Naive thymus-derived CD4-positive, alpha-beta T cell (primary cell): ENCODE data around the gene PGM3. TPM values are rescaled to one million over a fixed set of nuclear protein-coding genes. Genes with fewer than 3 reads are reported as not detected.

Experiments
- ATAC-seq: fragments of 150-1000 bp; cut with Tn5 transposase; 2 replicates; pipeline ENCODE4 v1.10.0; 2021; ENCODE audit warnings: mild to moderate bottlenecking, moderate library complexity
- CTCF ChIA-PET: fragments of 350-600 bp; sonication (Branson Sonifier 250); formaldehyde crosslinking; loops from one replicate; lab custom pipeline; 2021; ENCODE audit warnings: antibody characterized with exemption; lab: Charles Lee
- POLR2A ChIA-PET: fragments of 350-600 bp; sonication (Branson Sonifier 250); formaldehyde crosslinking; loops from one replicate; lab custom pipeline; 2021; ENCODE audit warnings: antibody characterized with exemption, inconsistent platforms; lab: Charles Lee
- DNase-seq, 9 donors: peaks; one replicate each; pipeline versions ENCODE4 v3.0.0 to v3.0.0-alpha.2; 2020 to 2022; ENCODE audit warnings: mixed read lengths in 1 of 9
- H3K27ac ChIP-seq: one replicate; pipeline ENCODE4 v1.7.0; 2013; ENCODE audit warnings: mild to moderate bottlenecking, low read depth, low read length, moderate library complexity
- H3K27me3 ChIP-seq, 2 donors: one replicate each; pipeline ENCODE4 v1.7.0; 2013; ENCODE audit warnings: low read length in 2 of 2, mild to moderate bottlenecking in 2 of 2, moderate library complexity in 2 of 2; ENCODE audit not compliant: control insufficient read depth in 2 of 2, insufficient read depth in 2 of 2
- H3K36me3 ChIP-seq, 3 experiments: 1 replicate in 2 of 3; 2 replicates in 1 of 3; pipeline ENCODE4 v1.7.0; 2013; ENCODE audit warnings: low read length in 3 of 3, mild to moderate bottlenecking in 3 of 3, moderate library complexity in 1 of 3; ENCODE audit not compliant: insufficient read depth in 3 of 3, control insufficient read depth in 2 of 3
- H3K4me1 ChIP-seq, 2 donors: one replicate each; pipeline ENCODE4 v1.7.0; 2013; ENCODE audit warnings: low read length in 2 of 2, mild to moderate bottlenecking in 2 of 2, moderate library complexity in 1 of 2; ENCODE audit not compliant: control insufficient read depth in 2 of 2, insufficient read depth in 2 of 2
- H3K4me3 ChIP-seq: 2 replicates; pipeline ENCODE4 v1.7.0; 2013; ENCODE audit warnings: mild to moderate bottlenecking, low read length
- H3K9me3 ChIP-seq, 3 experiments: 1 replicate in 2 of 3; 2 replicates in 1 of 3; pipeline ENCODE4 v1.7.0; 2013; ENCODE audit warnings: low read length in 3 of 3; ENCODE audit not compliant: control insufficient read depth in 2 of 3
- H3K27ac Mint-ChIP-seq, 9 donors: one replicate each; pipeline ENCODE4 v1.8.0; 2020 to 2022; ENCODE audit warnings: mixed read lengths in 9 of 9, mild to moderate bottlenecking in 8 of 9, moderate library complexity in 5 of 9, inconsistent platforms in 2 of 9
- H3K27me3 Mint-ChIP-seq, 5 donors: one replicate each; pipeline ENCODE4 v1.8.0; 2021 to 2022; ENCODE audit warnings: mixed read lengths in 5 of 5, mild to moderate bottlenecking in 1 of 5
- H3K36me3 Mint-ChIP-seq, 5 donors: one replicate each; pipeline ENCODE4 v1.8.0; 2020 to 2022; ENCODE audit warnings: mixed read lengths in 5 of 5, mild to moderate bottlenecking in 3 of 5, inconsistent platforms in 1 of 5
- H3K4me1 Mint-ChIP-seq, 7 donors: one replicate each; pipeline ENCODE4 v1.8.0; 2020 to 2022; ENCODE audit warnings: mixed read lengths in 7 of 7, mild to moderate bottlenecking in 3 of 7, inconsistent platforms in 1 of 7
- H3K4me3 Mint-ChIP-seq, 10 donors: one replicate each; pipeline ENCODE4 v1.8.0; 2020 to 2022; ENCODE audit warnings: mild to moderate bottlenecking in 10 of 10, mixed read lengths in 10 of 10, moderate library complexity in 6 of 10, inconsistent platforms in 2 of 10
- H3K9me3 Mint-ChIP-seq, 11 donors: one replicate each; pipeline ENCODE4 v1.8.0; 2020 to 2022; ENCODE audit warnings: mixed read lengths in 11 of 11, mild to moderate bottlenecking in 4 of 11, inconsistent platforms in 1 of 11, moderate library complexity in 1 of 11
- intact Hi-C, 2 donors: fragments of 100-400 bp; cut with micrococcal nuclease; formaldehyde crosslinking; loops; one replicate each; pipeline ENCODE4 v1.15.1; 2023
- polyA plus RNA-seq, 2 donors: library from polyadenylated mRNA; unstranded; fragments of 300-500 nt; fragmentation: Illumina TruSeq; gene quantifications; one replicate each; pipeline ENCODE4 v1.2.3, GENCODE V29; 2021
- total RNA-seq, 6 experiments: library from RNA in 5 of 6; stranded (reverse) in 5 of 6; gene quantifications; 1 replicate in 5 of 6; 2 replicates in 1 of 6; pipeline ENCODE4 v1.2.3 and lab custom pipeline; 2021 to 2026

The PGM3 gene
- total and polyA plus RNA-seq, 7 experiments from 2014 or later, result 8.2 to 37.3 (median 22.1) TPM

DNA sequence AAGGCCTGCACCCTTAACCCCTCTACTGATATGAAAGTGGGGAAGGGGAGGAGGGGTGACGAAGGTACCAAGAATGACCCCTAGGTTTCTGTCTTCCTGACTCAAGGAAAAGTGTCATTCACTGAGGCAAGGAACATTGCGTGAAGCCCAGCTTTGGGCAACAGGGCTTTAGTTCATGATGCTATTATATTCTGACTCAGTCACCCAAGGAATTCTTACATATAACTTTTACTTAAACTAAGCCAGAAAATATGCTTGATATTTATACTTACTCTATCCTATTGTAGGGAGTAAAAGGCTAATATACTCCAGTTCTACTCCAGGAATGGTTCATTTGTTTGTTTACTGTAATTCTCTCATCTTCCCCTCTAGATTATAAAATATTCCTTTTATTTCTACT is 65.1 kb downstream of the PGM3 start:
- Histone ChIP-seq H3K9me3 (no peaks in the 10 kb centered on the region), H3K4me1 (no peaks in the 10 kb centered on the region), H3K27me3 (no peaks in the 10 kb centered on the region), H3K36me3 (peaks cover 3 to 71% (median 18%) of the 10 kb centered on the region in 3 experiments), H3K27ac (no peak overlapping the region), H3K4me3 (no peak overlapping the region)
- Mint-ChIP-seq H3K9me3 (no peaks in the 10 kb centered on the region), H3K4me3 (no peak overlapping the region), H3K36me3 (peaks cover 14 to 58% (median 33%) of the 10 kb centered on the region in 5 donors), H3K27me3 (no peaks in the 10 kb centered on the region), H3K4me1 (peaks cover 0 to 3% (median 0%) of the 10 kb centered on the region in 7 donors), H3K27ac (no peak overlapping the region)
- DNase-seq (no peak), ATAC-seq (no peak)
- ChIA-PET POLR2A (no interaction called here), CTCF (no interaction called here)
- intact Hi-C loops, result no loop called here

DNA sequence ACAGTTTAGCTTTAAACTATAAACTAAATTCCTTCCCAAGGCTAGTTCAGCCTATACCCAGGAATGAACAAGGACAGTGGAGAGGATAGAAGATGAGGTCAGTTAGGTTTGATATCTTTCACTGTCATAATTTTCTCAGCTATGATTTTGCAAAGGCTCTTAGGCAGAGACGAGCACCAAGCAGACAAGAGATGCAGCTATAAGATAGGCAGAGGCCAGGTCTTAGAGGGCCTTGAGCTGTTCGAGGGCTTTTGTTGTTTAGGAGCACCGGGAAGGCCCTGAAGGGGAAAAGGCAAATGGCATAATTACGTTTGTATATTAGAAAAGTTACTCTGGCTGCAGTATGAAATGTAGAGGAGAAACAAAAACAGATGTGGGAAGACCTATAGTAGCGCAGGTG is 65.8 kb downstream of the PGM3 start:
- Histone ChIP-seq H3K27me3 (no peaks in the 10 kb centered on the region), H3K4me3 (no peak overlapping the region), H3K4me1 (no peaks in the 10 kb centered on the region), H3K9me3 (no peaks in the 10 kb centered on the region), H3K36me3 (peaks cover 3 to 70% (median 18%) of the 10 kb centered on the region in 3 experiments), H3K27ac (no peak overlapping the region)
- ChIA-PET POLR2A (interaction anchor here (0.6 kb wide), 1 partner anchor 52 kb away, joined by 3 read pairs; no protein-coding TSS in a partner anchor), CTCF (no interaction called here)
- no peak overlapping the region for H3K4me3 Mint-ChIP-seq
- intact Hi-C loops, result no loop called here
- no peak for DNase-seq
- H3K9me3 Mint-ChIP-seq, result no peaks in the 10 kb centered on the region
- H3K4me1 Mint-ChIP-seq, result peaks cover 0 to 3% (median 0%) of the 10 kb centered on the region in 7 donors
- ATAC-seq, result no peak
- H3K27ac Mint-ChIP-seq, result peak overlapping the region in 1 of 9 donors; percentile 17
- no peaks in the 10 kb centered on the region for H3K27me3 Mint-ChIP-seq
- peaks cover 14 to 57% (median 34%) of the 10 kb centered on the region in 5 donors for H3K36me3 Mint-ChIP-seq

GRCh38 chr6:83126807-83127206 is 66.3 kb downstream of the PGM3 start:
- H3K27me3 Mint-ChIP-seq, result no peaks in the 10 kb centered on the region
- no peak for DNase-seq
- H3K4me1 ChIP-seq, result no peaks in the 10 kb centered on the region
- no peaks in the 10 kb centered on the region for H3K9me3 ChIP-seq
- H3K27me3 ChIP-seq, result no peaks in the 10 kb centered on the region
- ChIA-PET POLR2A (interaction anchor here (0.6 kb wide), 1 partner anchor 53 kb away, joined by 3 read pairs; no protein-coding TSS in a partner anchor), CTCF (no interaction called here)
- H3K36me3 ChIP-seq, result peaks cover 3 to 66% (median 18%) of the 10 kb centered on the region in 3 experiments
- intact Hi-C loops, result no loop called here
- no peak overlapping the region for H3K4me3 ChIP-seq
- H3K9me3 Mint-ChIP-seq, result no peaks in the 10 kb centered on the region
- H3K36me3 Mint-ChIP-seq, result peaks cover 14 to 54% (median 34%) of the 10 kb centered on the region in 5 donors
- peak overlapping the region in 2 of 9 donors; percentile 17 to 31 for H3K27ac Mint-ChIP-seq
- H3K4me3 Mint-ChIP-seq, result no peak overlapping the region
- H3K27ac ChIP-seq, result no peak overlapping the region
- peaks cover 0 to 3% (median 0%) of the 10 kb centered on the region in 7 donors for H3K4me1 Mint-ChIP-seq
- no peak for ATAC-seq

DNA sequence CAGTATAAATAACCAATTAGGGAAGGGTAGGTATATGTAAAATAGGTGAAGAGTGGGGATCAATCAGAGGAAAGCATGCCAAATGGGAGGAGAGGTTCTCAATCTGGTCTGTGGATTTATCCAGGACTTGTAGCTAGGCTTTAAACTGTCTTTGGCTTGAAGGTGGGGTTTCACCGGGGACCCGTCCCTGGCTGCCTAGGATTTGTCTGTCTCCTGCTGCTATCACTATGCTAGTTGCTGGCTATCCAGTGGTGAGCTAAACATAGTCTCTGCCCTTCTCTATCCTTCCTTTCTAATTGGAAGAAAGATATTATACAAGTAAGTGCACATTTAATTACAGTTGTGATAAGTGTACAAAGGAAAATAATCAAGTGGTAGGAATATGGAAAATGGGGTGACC is 66.8 kb downstream of the PGM3 start:
- no peaks in the 10 kb centered on the region for H3K4me1 ChIP-seq
- peak overlapping the region in 2 of 9 donors; percentile 17 to 55 for H3K27ac Mint-ChIP-seq
- no peak for DNase-seq
- no peak overlapping the region for H3K27ac ChIP-seq
- peaks cover 3 to 62% (median 18%) of the 10 kb centered on the region in 3 experiments for H3K36me3 ChIP-seq
- no peaks in the 10 kb centered on the region for H3K9me3 Mint-ChIP-seq
- H3K9me3 ChIP-seq, result no peaks in the 10 kb centered on the region
- no peak overlapping the region for H3K4me3 Mint-ChIP-seq
- no peak overlapping the region for H3K4me3 ChIP-seq
- ChIA-PET POLR2A (no interaction called here), CTCF (no interaction called here)
- H3K27me3 ChIP-seq, result no peaks in the 10 kb centered on the region
- intact Hi-C loops, result no loop called here
- no peak for ATAC-seq
- H3K4me1 Mint-ChIP-seq, result peaks cover 0 to 3% (median 0%) of the 10 kb centered on the region in 7 donors
- H3K27me3 Mint-ChIP-seq, result no peaks in the 10 kb centered on the region
- peaks cover 14 to 49% (median 34%) of the 10 kb centered on the region in 5 donors for H3K36me3 Mint-ChIP-seq

- intact Hi-C loops, result no loop called here
- Histone ChIP-seq H3K36me3 (peaks cover 8 to 68% (median 23%) of the 10 kb centered on the region in 3 experiments), H3K4me3 (no peak overlapping the region), H3K4me1 (no peaks in the 10 kb centered on the region), H3K9me3 (no peaks in the 10 kb centered on the region), H3K27ac (no peak overlapping the region), H3K27me3 (no peaks in the 10 kb centered on the region)
- DNase-seq (no peak), ATAC-seq (no peak)
- no peaks in the 10 kb centered on the region for H3K9me3 Mint-ChIP-seq
- peaks cover 0 to 3% (median 0%) of the 10 kb centered on the region in 7 donors for H3K4me1 Mint-ChIP-seq
- no peak overlapping the region for H3K27ac Mint-ChIP-seq
- peaks cover 13 to 43% (median 32%) of the 10 kb centered on the region in 5 donors for H3K36me3 Mint-ChIP-seq
- H3K4me3 Mint-ChIP-seq, result no peak overlapping the region
- CTCF ChIA-PET, result no interaction called here
- H3K27me3 Mint-ChIP-seq, result no peaks in the 10 kb centered on the region
- POLR2A ChIA-PET, result no interaction called here
Observed at GRCh38 chr6:83125425-83125824, 67.6 kb downstream of the PGM3 start.

DNA sequence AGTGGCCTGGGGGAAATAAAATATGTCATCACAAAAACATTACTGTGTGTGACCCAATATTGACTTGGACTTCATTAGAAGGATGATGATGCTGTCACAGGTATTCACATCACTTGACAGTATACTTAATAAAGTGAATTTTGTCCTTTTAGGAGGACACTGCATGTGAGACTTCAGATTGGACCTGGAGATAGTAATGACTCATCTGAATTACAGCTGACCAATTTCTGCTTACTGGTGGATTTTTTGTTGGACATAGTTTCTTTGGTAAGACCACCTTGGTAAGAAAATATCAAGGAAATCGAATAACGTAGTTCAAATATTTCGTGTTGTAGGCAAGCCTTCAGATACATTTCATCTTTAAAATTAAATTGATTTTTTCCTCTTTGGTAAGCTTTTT is 68.5 kb downstream of the PGM3 start:
- ATAC-seq, result no peak
- Mint-ChIP-seq H3K36me3 (peaks cover 13 to 44% (median 29%) of the 10 kb centered on the region in 5 donors), H3K27ac (no peak overlapping the region), H3K9me3 (no peaks in the 10 kb centered on the region), H3K4me3 (no peak overlapping the region), H3K4me1 (peaks cover 0 to 3% (median 0%) of the 10 kb centered on the region in 7 donors), H3K27me3 (no peaks in the 10 kb centered on the region)
- intact Hi-C loops, result no loop called here
- no peak for DNase-seq
- POLR2A ChIA-PET, result no interaction called here
- Histone ChIP-seq H3K36me3 (peaks cover 10 to 63% (median 23%) of the 10 kb centered on the region in 3 experiments), H3K4me3 (no peak overlapping the region), H3K4me1 (no peaks in the 10 kb centered on the region), H3K9me3 (no peaks in the 10 kb centered on the region), H3K27ac (no peak overlapping the region), H3K27me3 (no peaks in the 10 kb centered on the region)
- CTCF ChIA-PET, result no interaction called here

DNA sequence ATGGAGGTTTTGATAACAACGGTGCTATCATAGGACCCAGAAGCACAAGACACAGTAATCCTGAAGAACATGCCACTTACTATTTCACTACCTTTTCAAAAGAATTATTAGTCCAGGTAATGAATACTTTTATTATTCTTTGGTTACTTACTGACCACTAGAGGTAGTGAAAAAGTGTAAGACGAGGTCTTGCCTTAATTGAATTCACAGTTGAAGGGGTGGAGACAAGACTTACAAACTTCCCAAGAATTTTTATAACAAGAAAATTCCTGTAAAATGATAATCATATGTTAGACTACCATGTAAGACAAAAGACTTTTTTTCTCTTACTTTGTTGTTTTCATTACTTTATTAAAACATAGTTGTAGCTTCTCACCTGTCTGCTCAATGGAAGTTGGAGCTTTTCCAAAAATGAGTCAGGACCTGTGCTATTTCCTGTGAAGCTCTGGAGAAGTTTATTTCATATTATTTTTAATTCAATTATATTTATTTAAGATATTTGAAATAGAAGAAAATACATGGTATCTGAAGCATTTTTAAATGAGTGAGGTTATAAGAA is 73.2 kb downstream of the PGM3 start:
- peaks cover 7 to 21% (median 10%) of the 10 kb centered on the region in 3 experiments for H3K36me3 ChIP-seq
- ChIA-PET CTCF (no interaction called here), POLR2A (no interaction called here)
- no peaks in the 10 kb centered on the region for H3K27me3 ChIP-seq
- DNase-seq (no peak), ATAC-seq (no peak)
- H3K4me1 ChIP-seq, result no peaks in the 10 kb centered on the region
- no peak overlapping the region for H3K27ac ChIP-seq
- no peaks in the 10 kb centered on the region for H3K9me3 ChIP-seq
- Mint-ChIP-seq H3K4me1 (no peaks in the 10 kb centered on the region), H3K36me3 (peaks cover 6 to 27% (median 17%) of the 10 kb centered on the region in 5 donors), H3K27ac (no peak overlapping the region), H3K27me3 (no peaks in the 10 kb centered on the region), H3K4me3 (no peak overlapping the region), H3K9me3 (no peaks in the 10 kb centered on the region)
- intact Hi-C loops, result no loop called here
- H3K4me3 ChIP-seq, result no peak overlapping the region
